Muscle of leg (tissue), 11 donors: ENCODE measurements around the gene FAM229A. TPM values are rescaled to one million over a fixed set of nuclear protein-coding genes. Genes with fewer than 3 reads are reported as not detected.

Source experiments
- DNase-seq: peaks from one replicate; pipeline ENCODE4 v3.0.0; 2013
- H3K27ac ChIP-seq: one replicate; pipeline ENCODE4 v1.5.1; 2013; ENCODE audit warnings: mild to moderate bottlenecking, low read length, control low read depth
- H3K27me3 ChIP-seq: one replicate; pipeline ENCODE4 v1.6.1; 2013; ENCODE audit warnings: low read length; ENCODE audit not compliant: control insufficient read depth, insufficient read depth
- H3K36me3 ChIP-seq: one replicate; pipeline ENCODE4 v1.6.1; 2013; ENCODE audit warnings: low read length; ENCODE audit not compliant: control insufficient read depth, insufficient read depth
- H3K4me1 ChIP-seq: one replicate; pipeline ENCODE4 v1.6.1; 2013; ENCODE audit warnings: low read length; ENCODE audit not compliant: control insufficient read depth, insufficient read depth
- H3K4me3 ChIP-seq: one replicate; pipeline ENCODE4 v1.5.1; 2013; ENCODE audit warnings: low read length, control low read depth
- H3K9me3 ChIP-seq: replicated peaks from 2 replicates; pipeline ENCODE4 v1.6.1; 2013; ENCODE audit warnings: low read depth, low read length; ENCODE audit not compliant: control insufficient read depth
- WGBS: methylation state at CpG from one replicate; pipeline ENCODE4 v1.1.5; 2013; ENCODE audit warnings: missing lambda C conversion rate; ENCODE audit not compliant: insufficient coverage; 5-methylcytosine and 5-hydroxymethylcytosine counted together
- polyA plus RNA-seq, 8 donors: library from polyadenylated mRNA; unstranded; fragments of 120-200 nt; gene quantifications; one replicate each; pipeline versions ENCODE4 v1.2.1 to v1.2.3, GENCODE V29; 2013; ENCODE audit warnings: inconsistent platforms in 1 of 8, low replicate concordance in 1 of 8; ENCODE audit not compliant: insufficient read length in 8 of 8, insufficient read depth in 1 of 8
- total RNA-seq: library from RNA; stranded (reverse); fragments of 120-200 nt; gene quantifications from one replicate; pipeline ENCODE4 v1.2.4, GENCODE V29; 2013

Gene FAM229A
- total and polyA plus RNA-seq, 9 donors, result 3.3 to 10.4 (median 5.7) TPM

GRCh38 chr1:32380057-32380456, 17.8 kb upstream of the FAM229A start:
- Histone ChIP-seq H3K4me1 (no peaks in the 10 kb centered on the region), H3K36me3 (peaks cover 92% of the 10 kb centered on the region), H3K9me3 (no peaks in the 10 kb centered on the region), H3K27ac (no peak overlapping the region), H3K27me3 (no peaks in the 10 kb centered on the region), H3K4me3 (no peak overlapping the region)
- 79% methylated on average over 7 of the region's 9 CpGs for WGBS
- DNase-seq, result no peak

- no peak overlapping the region for H3K27ac ChIP-seq
- no peak overlapping the region for H3K4me3 ChIP-seq
- no peaks in the 10 kb centered on the region for H3K9me3 ChIP-seq
- WGBS, result 90% methylated on average over 8 of the region's 12 CpGs
- peaks cover 87% of the 10 kb centered on the region for H3K36me3 ChIP-seq
- DNase-seq, result no peak
- no peaks in the 10 kb centered on the region for H3K4me1 ChIP-seq
- H3K27me3 ChIP-seq, result no peaks in the 10 kb centered on the region
These were observed 15.4 kb upstream of the FAM229A start for GRCh38 chr1:32377541-32378220.

- Histone ChIP-seq H3K4me1 (no peaks in the 10 kb centered on the region), H3K27ac (no peak overlapping the region), H3K36me3 (peaks cover 88% of the 10 kb centered on the region), H3K4me3 (no peak overlapping the region), H3K9me3 (no peaks in the 10 kb centered on the region), H3K27me3 (no peaks in the 10 kb centered on the region)
- no peak for DNase-seq
- 100% methylated on average over 4 of the region's 11 CpGs for WGBS
These were observed 13.9 kb upstream of the FAM229A start for GRCh38 chr1:32376199-32376598.

- WGBS, result no CpG with 5 or more reads among the region's 1 CpG
- Histone ChIP-seq H3K4me3 (no peak overlapping the region), H3K9me3 (no peaks in the 10 kb centered on the region), H3K36me3 (peaks cover 73% of the 10 kb centered on the region), H3K27me3 (no peaks in the 10 kb centered on the region), H3K4me1 (no peaks in the 10 kb centered on the region), H3K27ac (no peak overlapping the region)
- DNase-seq, result no peak
These were observed 11.8 kb upstream of the FAM229A start for GRCh38 chr1:32373996-32374592.

- WGBS, result 66% methylated on average over 2 of the region's 5 CpGs
- H3K27ac ChIP-seq, result no peak overlapping the region
- no peaks in the 10 kb centered on the region for H3K27me3 ChIP-seq
- H3K36me3 ChIP-seq, result peaks cover 73% of the 10 kb centered on the region
- H3K9me3 ChIP-seq, result no peaks in the 10 kb centered on the region
- no peak for DNase-seq
- H3K4me3 ChIP-seq, result no peak overlapping the region
- no peaks in the 10 kb centered on the region for H3K4me1 ChIP-seq
These were observed 10.0 kb upstream of the FAM229A start for GRCh38 chr1:32372149-32372756.

GRCh38 chr1:32367912-32368635, 5.8 kb upstream of the FAM229A start:
- Histone ChIP-seq H3K4me1 (no peaks in the 10 kb centered on the region), H3K4me3 (no peak overlapping the region), H3K27ac (no peak overlapping the region), H3K27me3 (no peaks in the 10 kb centered on the region), H3K36me3 (peaks cover 79% of the 10 kb centered on the region), H3K9me3 (no peaks in the 10 kb centered on the region)
- no peak for DNase-seq
- WGBS, result 82% methylated on average over 2 of the region's 7 CpGs

- H3K9me3 ChIP-seq, result no peaks in the 10 kb centered on the region
- no peak overlapping the region for H3K4me3 ChIP-seq
- DNase-seq, result no peak
- H3K27ac ChIP-seq, result no peak overlapping the region
- no peaks in the 10 kb centered on the region for H3K27me3 ChIP-seq
- WGBS, result 95% methylated on average over 4 of the region's 6 CpGs
- H3K36me3 ChIP-seq, result peaks cover 68% of the 10 kb centered on the region
- H3K4me1 ChIP-seq, result peaks cover 16% of the 10 kb centered on the region
These were observed 3.2 kb upstream of the FAM229A start for GRCh38 chr1:32365445-32365844.

GRCh38 chr1:32364836-32365235, 2.6 kb upstream of the FAM229A start:
- Histone ChIP-seq H3K9me3 (no peaks in the 10 kb centered on the region), H3K36me3 (peaks cover 70% of the 10 kb centered on the region), H3K27ac (no peak overlapping the region), H3K4me3 (no peak overlapping the region), H3K27me3 (no peaks in the 10 kb centered on the region), H3K4me1 (peaks cover 16% of the 10 kb centered on the region)
- WGBS, result 86% methylated on average over 1 of the region's 5 CpGs
- DNase-seq, result no peak

- H3K4me1 ChIP-seq, result peaks cover 16% of the 10 kb centered on the region
- no peak overlapping the region for H3K4me3 ChIP-seq
- H3K9me3 ChIP-seq, result no peaks in the 10 kb centered on the region
- DNase-seq, result no peak
- 90% methylated on average over 11 of the region's 12 CpGs for WGBS
- no peak overlapping the region for H3K27ac ChIP-seq
- H3K27me3 ChIP-seq, result no peaks in the 10 kb centered on the region
- peaks cover 63% of the 10 kb centered on the region for H3K36me3 ChIP-seq
These were observed 1.4 kb upstream of the FAM229A start for GRCh38 chr1:32363713-32364112.
